ENCODE results near the gene MOSPD3. TPM values are rescaled to one million over a fixed set of nuclear protein-coding genes. Genes with fewer than 3 reads are reported as not detected.

MOSPD3 gene
- total and polyA plus RNA-seq, 2 donors (not counting 3 experiments of a cell fraction or from before 2014, with no cell fraction given), result 24.4 to 40.7 TPM

DNA sequence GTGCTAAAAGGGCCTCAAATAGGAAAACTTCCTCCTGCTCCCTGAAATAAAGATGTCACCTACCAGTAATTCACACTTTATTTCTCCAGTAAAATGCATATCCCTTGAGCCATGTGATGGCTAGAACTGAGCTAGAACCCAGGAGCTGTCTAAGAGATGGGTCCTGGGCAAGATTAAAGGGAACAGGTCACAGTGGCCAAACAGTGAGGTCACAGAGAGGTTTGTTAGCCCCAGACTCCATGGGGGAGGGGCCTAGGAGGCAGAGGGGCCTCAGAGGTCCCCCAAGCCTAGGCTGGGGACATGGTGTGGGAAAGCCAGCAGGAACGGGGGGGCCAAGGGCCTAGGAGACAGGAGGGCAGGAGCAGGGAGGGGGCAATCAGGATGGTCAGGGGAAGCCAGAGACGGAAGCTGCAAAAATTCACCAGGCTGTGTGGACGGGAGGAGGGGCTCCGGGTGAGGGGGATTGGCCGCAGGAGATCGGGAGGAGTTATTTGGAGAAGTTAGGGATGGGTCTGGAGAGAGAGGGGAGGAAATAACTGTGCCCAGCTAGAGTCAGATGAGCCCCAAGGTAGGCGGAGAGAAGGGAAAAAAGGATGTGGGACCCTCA, 22.9 kb upstream of the MOSPD3 start:
- Histone ChIP-seq H3K9me1 (replicated peaks; ENCODE audit: control insufficient read depth, extremely low read depth, insufficient read depth, low read length) (no peaks in the 10 kb centered on the region), H3K9ac (replicated peaks; ENCODE audit: extremely low read depth, insufficient read depth, low read length) (no peak overlapping the region), H3K4me1 (ENCODE audit: control insufficient read depth, extremely low read depth, insufficient read depth, low read length) (peaks cover 14% of the 10 kb centered on the region), H4K20me1 (replicated peaks; ENCODE audit: control insufficient read depth, extremely low read depth, insufficient read depth, low read length) (no peaks in the 10 kb centered on the region), H3K9me3 (replicated peaks; ENCODE audit: control insufficient read depth, insufficient read depth, low read length) (no peaks in the 10 kb centered on the region), H3K36me3 (ENCODE audit: control insufficient read depth in 2 of 2, extremely low read depth in 1 of 2, insufficient read depth in 2 of 2, low read length in 2 of 2) (no peaks in the 10 kb centered on the region), H3K27ac (ENCODE audit: insufficient read depth, low read depth, low read length) (no peak overlapping the region), H2AFZ (ENCODE audit: low read depth, low read length) (no peak overlapping the region), H3K79me2 (ENCODE audit: control insufficient read depth, insufficient read depth, low read length) (peaks cover 14% of the 10 kb centered on the region), H3K4me3 (replicated peaks in 1 of 3; ENCODE audit: insufficient read depth in 1 of 3, low read depth in 1 of 3, low read length in 3 of 3) (no peak overlapping the region), H3K27me3 (ENCODE audit: control insufficient read depth in 2 of 2, insufficient read depth in 2 of 2, low read length in 2 of 2) (peaks cover 0 to 4% of the 10 kb centered on the region in 2 experiments), H3K4me2 (ENCODE audit: insufficient read depth, low read length) (no peak overlapping the region)
- intact Hi-C loops (cut with micrococcal nuclease) (loop anchor here (5.0 to 10.0 kb wide), 2 partner anchors 103 to 275 kb away; partner anchors contain the start of genes GIGYF1 and TRIP6), dilution Hi-C loops (cut with MboI; ENCODE audit: extremely low pct_ligation_motif_present, low sequenced_read_pairs) (no loop called here)
- DNase-seq (ENCODE audit: low read depth, low spot score) (no peak), FAIRE-seq (no peak)
- BruUV-seq (replicated peaks), result no TSS peak
- POLR2A ChIA-PET, result no interaction called here
- TF ChIP-seq MYC (IDR thresholded peaks at IDR 0.05; ENCODE audit: low read depth, low read length), result no peak
- TF ChIP-seq, protein P1, sequence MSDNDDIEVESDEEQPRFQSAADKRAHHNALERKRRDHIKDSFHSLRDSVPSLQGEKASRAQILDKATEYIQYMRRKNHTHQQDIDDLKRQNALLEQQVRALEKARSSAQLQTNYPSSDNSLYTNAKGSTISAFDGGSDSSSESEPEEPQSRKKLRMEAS (IDR thresholded peaks at IDR 0.05; ENCODE audit: insufficient read depth, insufficient read length), result no peak
- TF ChIP-seq FOS (IDR thresholded peaks at IDR 0.05; ENCODE audit: borderline replicate concordance, insufficient read depth, low read length), result no peak
- TF ChIP-seq GATA2 (IDR thresholded peaks at IDR 0.05; ENCODE audit: insufficient read depth, insufficient read length, low read depth, low read length), result no peak
- TF ChIP-seq POLR2A (IDR thresholded peaks at IDR 0.05; ENCODE audit: low read depth, low read length), result no peak
- no peak for TF ChIP-seq JUN (IDR thresholded peaks at IDR 0.05; ENCODE audit: borderline replicate concordance, insufficient read depth, insufficient read length, low read depth)
- no peak for TF ChIP-seq POLR2AphosphoS5 (IDR thresholded peaks at IDR 0.05; ENCODE audit: insufficient read depth, low read depth, low read length)
- TF ChIP-seq EZH2 (IDR thresholded peaks at IDR 0.05; ENCODE audit: borderline replicate concordance, low read depth, low read length, severe bottlenecking), result no peak
- CTCF ChIA-PET, result interaction anchor here (0.7 to 3.8 kb wide), 16 partner anchors 9 to 263 kb away, joined by 3 to 34 read pairs (median 6); partner anchors contain the start of genes PCOLCE, SLC12A9 and TSC22D4

All from endothelial cell of umbilical vein (primary cell).